Panc1 (cell line): Measurements from ENCODE around the gene SKI.

Experiments
- CTCF ChIP-seq: fragments of 450-650 bp; IDR thresholded peaks from 2 replicates; pipeline ENCODE4 v1.5.1; 2017; ENCODE audit warnings: mild to moderate bottlenecking
- POLR2AphosphoS5 ChIP-seq: IDR thresholded peaks from 2 replicates; pipeline ENCODE4 v1.6.1; 2012; ENCODE audit warnings: mild to moderate bottlenecking, low read depth, low read length, moderate library complexity
- REST ChIP-seq, 2 experiments: IDR thresholded peaks; 2 replicates each; pipeline ENCODE4 v1.6.1; 2011 to 2012; ENCODE audit warnings: low read depth in 2 of 2, control low read depth in 1 of 2, low read length in 1 of 2, mild to moderate bottlenecking in 1 of 2, moderate library complexity in 1 of 2; ENCODE audit not compliant: insufficient read depth in 1 of 2
- SIN3A ChIP-seq: IDR thresholded peaks from 2 replicates; pipeline ENCODE4 v1.6.1; 2012; ENCODE audit warnings: low read depth, mild to moderate bottlenecking, low read length, moderate library complexity, borderline replicate concordance; ENCODE audit not compliant: insufficient read depth

- TF ChIP-seq REST (IDR thresholded peaks at IDR 0.05; ENCODE audit: insufficient read depth in 1 of 2, low read depth in 2 of 2, low read length in 1 of 2) (no peak), POLR2AphosphoS5 (no peak), CTCF (no peak), SIN3A (no peak)
These were observed 50.6 kb downstream of the SKI start for GRCh38 chr1:2278591-2279209.
